ENCODE results near the gene HUNK. TPM values are rescaled to one million over a fixed set of nuclear protein-coding genes. Genes with fewer than 3 reads are reported as not detected.

HUNK gene
- total RNA-seq, 1 donor from 2014 or later: 0.64 TPM

DNA sequence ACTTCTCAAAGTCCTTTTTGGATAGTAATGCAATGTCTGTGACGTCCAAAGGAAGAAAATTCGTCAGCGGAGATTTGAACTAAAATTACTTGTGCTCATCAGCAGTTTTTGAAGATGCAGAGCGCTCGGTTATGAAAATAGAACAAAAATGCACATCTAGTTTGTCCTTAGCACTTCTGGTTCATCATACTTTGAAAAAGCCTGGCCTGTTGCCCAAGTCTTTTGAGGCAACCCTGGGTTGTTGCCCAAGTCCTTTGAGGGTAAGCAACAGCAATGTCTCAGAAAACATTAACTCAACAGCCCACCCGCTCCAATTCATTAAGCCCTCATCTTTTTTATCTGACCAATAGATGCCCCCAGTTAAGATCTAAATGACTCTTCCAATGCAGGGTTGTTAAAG lies 91.9 kb downstream of the HUNK start:
- H3K36me3 ChIP-seq: no peaks in the 10 kb centered on the region
- TF ChIP-seq, protein P1, sequence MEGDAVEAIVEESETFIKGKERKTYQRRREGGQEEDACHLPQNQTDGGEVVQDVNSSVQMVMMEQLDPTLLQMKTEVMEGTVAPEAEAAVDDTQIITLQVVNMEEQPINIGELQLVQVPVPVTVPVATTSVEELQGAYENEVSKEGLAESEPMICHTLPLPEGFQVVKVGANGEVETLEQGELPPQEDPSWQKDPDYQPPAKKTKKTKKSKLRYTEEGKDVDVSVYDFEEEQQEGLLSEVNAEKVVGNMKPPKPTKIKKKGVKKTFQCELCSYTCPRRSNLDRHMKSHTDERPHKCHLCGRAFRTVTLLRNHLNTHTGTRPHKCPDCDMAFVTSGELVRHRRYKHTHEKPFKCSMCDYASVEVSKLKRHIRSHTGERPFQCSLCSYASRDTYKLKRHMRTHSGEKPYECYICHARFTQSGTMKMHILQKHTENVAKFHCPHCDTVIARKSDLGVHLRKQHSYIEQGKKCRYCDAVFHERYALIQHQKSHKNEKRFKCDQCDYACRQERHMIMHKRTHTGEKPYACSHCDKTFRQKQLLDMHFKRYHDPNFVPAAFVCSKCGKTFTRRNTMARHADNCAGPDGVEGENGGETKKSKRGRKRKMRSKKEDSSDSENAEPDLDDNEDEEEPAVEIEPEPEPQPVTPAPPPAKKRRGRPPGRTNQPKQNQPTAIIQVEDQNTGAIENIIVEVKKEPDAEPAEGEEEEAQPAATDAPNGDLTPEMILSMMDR (IDR thresholded peaks at IDR 0.05): no peak
- H3K4me1 ChIP-seq: no peaks in the 10 kb centered on the region
- H3K9me3 ChIP-seq: no peaks in the 10 kb centered on the region
- intact Hi-C loops (cut with DNase I): no loop called here
- H3K27me3 ChIP-seq: no peaks in the 10 kb centered on the region
- no peak for DNase-seq (ENCODE audit: low spot score in 2 of 2)
- H3K4me3 ChIP-seq: no peak overlapping the region
- H3K27ac ChIP-seq: no peak overlapping the region

DNA sequence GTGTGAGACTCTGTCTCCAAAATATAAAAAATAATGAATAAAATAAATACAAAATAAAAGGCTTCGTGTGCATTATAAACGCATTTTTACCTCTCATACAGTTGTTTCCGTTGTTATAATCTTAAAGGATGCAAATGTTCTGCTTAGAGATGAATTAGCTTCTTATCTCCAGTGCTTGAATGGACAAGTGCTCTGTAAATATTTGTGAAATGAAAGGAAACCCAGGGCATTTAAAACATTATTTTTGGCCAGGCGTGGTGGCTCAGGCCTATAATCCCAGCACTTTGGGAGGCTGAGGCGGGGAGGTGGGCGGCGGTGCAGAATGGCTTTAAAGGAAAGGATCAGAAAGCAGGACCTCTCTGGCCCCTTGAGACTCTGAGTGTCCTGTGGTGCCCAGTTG lies 94.5 kb downstream of the HUNK start:
- intact Hi-C loops (cut with DNase I): no loop called here
- no peaks in the 10 kb centered on the region for H3K27me3 ChIP-seq
- no peaks in the 10 kb centered on the region for H3K36me3 ChIP-seq
- no peak overlapping the region for H3K27ac ChIP-seq
- H3K9me3 ChIP-seq: no peaks in the 10 kb centered on the region
- no peak for DNase-seq (ENCODE audit: low spot score in 2 of 2)
- H3K4me1 ChIP-seq: no peaks in the 10 kb centered on the region
- no peak overlapping the region for H3K4me3 ChIP-seq
- TF ChIP-seq, protein P1 (IDR thresholded peaks at IDR 0.05): no peak

DNA sequence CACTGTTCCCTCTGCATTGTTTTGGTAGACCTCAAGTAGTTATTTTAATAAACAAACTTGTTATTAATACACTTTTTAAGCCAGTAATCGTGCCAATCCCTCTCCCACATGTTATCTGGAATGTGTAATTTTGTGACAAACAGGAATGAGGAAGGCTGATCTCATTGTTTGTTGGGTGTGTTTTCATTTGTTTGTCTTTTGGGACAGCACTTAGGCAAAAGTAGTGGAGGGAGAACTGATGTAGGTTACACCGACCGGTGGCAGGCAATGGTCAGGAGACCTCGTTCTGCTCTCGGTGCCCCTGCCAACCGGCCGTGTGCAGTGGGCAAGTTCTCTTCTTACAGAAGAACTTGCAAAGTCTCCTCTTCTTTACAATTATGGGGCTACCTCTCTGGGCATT lies 99.8 kb downstream of the HUNK start:
- Histone ChIP-seq H3K4me1 (no peaks in the 10 kb centered on the region), H3K27me3 (no peaks in the 10 kb centered on the region), H3K27ac (no peak overlapping the region), H3K4me3 (no peak overlapping the region), H3K36me3 (no peaks in the 10 kb centered on the region), H3K9me3 (no peaks in the 10 kb centered on the region)
- no peak for DNase-seq (ENCODE audit: low spot score in 2 of 2)
- intact Hi-C loops (cut with DNase I): no loop called here
- TF ChIP-seq, protein P1 (IDR thresholded peaks at IDR 0.05): no peak

DNA sequence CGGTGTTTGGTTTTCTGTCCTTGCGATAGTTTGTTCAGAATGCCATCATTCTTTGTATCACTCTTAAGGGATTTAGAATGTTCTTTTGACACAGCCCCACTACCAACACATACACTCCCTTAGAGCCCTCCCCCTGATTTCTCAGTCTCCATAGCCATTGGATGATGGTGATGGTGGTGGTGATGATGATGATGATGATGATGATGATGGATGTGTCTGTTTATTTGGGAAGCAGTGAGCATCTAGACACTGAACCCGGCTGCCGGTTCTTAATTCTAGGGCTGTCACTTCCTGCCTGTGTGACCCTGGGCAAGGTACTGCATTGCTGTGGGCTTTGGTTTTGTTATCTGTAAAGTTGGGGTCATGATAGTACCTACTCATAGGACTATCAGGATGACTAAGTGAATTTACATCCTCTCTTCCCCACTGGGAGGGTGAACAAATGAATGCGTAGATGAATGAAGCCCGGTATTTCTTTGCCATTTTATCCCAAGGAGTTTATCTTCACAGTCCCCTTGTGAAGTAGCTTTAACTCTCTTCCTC lies 100.7 kb downstream of the HUNK start:
- DNase-seq (ENCODE audit: low spot score in 2 of 2): no peak
- no peak overlapping the region for H3K4me3 ChIP-seq
- no peaks in the 10 kb centered on the region for H3K36me3 ChIP-seq
- TF ChIP-seq, protein P1 (IDR thresholded peaks at IDR 0.05): no peak
- no peak overlapping the region for H3K27ac ChIP-seq
- no peaks in the 10 kb centered on the region for H3K4me1 ChIP-seq
- intact Hi-C loops (cut with DNase I): no loop called here
- H3K9me3 ChIP-seq: no peaks in the 10 kb centered on the region
- no peaks in the 10 kb centered on the region for H3K27me3 ChIP-seq

DNA sequence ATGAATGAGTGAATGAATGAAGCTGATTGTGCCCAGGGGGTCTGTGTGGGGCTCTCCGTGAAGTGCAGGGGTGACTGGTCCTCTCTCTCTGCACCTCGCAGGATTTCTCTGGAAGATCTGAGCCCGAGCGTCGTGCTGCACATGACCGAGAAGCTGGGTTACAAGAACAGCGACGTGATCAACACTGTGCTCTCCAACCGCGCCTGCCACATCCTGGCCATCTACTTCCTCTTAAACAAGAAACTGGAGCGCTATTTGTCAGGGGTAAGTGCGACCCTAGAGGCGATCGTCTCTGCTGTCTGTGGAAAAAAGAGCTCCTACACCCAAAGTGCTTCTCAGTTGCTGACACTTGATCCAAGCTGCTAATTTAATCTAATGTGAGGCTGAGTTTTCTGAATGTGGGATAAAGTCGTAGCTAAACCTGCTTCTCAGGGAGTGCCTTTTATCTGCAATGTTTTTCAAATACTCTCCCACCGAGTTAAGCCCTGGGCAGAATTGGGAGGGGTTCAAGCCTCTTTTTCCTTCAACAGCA lies 101.7 kb downstream of the HUNK start:
- DNase-seq (ENCODE audit: low spot score in 2 of 2): no peak
- Histone ChIP-seq H3K27me3 (no peaks in the 10 kb centered on the region), H3K9me3 (no peaks in the 10 kb centered on the region), H3K4me1 (no peaks in the 10 kb centered on the region), H3K4me3 (no peak overlapping the region), H3K27ac (no peak overlapping the region), H3K36me3 (no peaks in the 10 kb centered on the region)
- TF ChIP-seq, protein P1 (IDR thresholded peaks at IDR 0.05): no peak
- intact Hi-C loops (cut with DNase I): no loop called here

DNA sequence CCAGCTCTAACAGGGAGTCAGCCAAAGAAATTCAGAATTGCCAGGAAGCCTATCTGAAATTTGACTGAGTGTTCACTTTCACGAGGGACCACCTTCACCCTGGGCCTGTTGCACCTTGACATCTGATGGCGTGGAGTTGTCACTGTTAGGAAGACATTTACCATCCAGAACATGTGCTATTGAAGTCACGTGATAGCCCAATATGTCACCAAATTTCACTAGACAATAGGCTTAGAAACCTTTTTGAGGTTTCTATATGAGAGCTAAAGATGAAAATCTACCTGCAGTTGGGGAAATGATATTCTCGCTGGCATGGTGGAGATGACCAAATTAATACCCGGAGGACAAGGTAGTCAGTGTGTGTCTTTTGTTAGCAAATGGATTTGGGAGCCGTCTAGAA lies 102.7 kb downstream of the HUNK start:
- H3K4me1 ChIP-seq: no peaks in the 10 kb centered on the region
- TF ChIP-seq, protein P1 (IDR thresholded peaks at IDR 0.05): no peak
- H3K36me3 ChIP-seq: no peaks in the 10 kb centered on the region
- intact Hi-C loops (cut with DNase I): no loop called here
- no peak for DNase-seq (ENCODE audit: low spot score in 2 of 2)
- no peaks in the 10 kb centered on the region for H3K27me3 ChIP-seq
- no peak overlapping the region for H3K4me3 ChIP-seq
- H3K27ac ChIP-seq: no peak overlapping the region
- no peaks in the 10 kb centered on the region for H3K9me3 ChIP-seq
